ENCODE results near the gene CERKL.

The CERKL gene

DNA sequence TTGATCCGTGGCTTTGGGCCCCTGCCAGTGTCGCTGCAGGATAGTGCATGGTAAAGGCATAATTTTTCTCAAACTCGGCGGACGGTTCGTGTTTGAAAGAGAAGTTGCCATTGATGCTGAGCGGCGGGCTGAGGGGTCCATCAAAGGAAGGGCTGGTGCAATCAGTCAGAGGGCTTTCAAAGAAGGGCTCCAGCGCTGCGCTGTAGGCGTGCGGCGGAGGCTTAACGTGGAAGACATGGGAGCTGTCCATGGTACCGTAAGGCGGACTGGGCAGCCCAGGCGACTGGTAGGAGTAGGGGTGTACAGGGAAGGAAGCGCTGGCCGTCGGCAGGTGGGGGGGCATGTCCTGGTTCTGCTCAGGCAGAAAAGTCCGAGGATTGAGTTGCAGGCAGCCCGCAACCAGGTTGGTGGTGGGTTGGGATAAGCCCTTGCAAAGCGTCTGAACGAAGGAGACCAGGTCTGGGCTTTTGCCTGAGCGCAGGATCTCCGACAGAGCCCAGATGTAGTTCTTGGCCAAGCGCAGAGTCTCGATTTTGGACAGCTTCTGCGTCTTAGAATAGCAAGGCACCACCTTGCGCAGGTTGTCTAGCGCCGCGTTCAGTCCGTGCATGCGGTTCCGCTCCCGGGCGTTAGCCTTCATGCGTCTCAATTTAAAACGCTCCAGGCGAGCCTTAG lies 21.1 kb upstream of the CERKL start:
- no peak for DNase-seq

DNA sequence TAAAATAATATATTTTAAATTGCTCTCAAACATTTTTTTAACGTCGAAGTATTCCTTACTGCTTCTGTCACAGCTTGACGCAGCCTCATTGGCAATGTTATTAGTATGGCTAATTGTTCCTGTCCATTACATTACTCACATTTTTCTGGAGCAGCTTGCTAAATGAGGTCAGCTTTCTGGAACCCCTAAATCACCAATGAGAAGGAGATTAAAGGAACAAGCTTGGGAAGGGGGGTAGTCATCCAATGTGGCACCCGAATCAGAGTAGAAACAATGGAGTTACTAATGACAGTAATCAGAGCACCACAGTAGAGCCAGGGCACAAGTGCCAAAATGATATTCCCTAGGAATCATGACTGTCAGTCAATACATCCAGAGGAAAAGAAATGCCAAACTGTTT lies 18.3 kb upstream of the CERKL start:
- no peak for DNase-seq

DNA sequence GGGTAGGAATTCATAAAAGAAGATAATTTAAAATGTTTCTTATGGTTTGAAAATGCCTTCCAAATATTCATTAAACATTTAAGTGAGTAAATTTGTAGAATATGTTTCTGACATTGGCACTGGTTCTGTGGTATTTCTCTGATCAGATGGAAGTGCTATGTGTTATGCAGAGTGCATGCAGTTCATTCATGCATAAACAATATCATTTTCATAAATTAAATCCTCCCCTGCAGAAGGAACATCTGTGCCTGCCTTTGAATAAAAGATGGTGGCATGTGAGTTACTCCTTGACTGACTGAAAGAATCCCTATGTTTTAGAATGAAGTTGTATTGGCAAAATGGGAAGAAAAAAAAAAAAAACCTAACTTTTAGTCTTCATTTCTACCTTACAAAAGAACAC lies 17.6 kb upstream of the CERKL start:
- no peak for DNase-seq

DNA sequence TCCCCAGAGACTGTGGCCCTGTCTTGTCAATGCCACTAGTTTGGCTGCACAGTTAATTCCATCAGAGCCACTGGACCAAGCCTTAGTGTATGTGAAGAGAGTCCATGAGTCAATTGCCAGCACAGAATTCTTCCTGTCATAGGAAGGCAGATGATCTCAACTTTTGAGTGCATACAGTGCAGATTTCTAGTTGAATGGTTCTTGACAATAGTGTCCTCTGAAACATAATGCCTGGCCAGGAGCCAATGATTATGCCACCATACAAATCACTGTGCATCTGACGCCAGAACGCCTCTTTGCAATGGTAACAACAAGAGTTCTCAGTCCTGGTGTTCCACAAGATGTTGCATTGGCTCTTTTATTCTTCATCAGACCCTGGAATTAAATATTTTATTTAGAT lies 16.3 kb upstream of the CERKL start:
- DNase-seq: peak; percentile 28 to 60

DNA sequence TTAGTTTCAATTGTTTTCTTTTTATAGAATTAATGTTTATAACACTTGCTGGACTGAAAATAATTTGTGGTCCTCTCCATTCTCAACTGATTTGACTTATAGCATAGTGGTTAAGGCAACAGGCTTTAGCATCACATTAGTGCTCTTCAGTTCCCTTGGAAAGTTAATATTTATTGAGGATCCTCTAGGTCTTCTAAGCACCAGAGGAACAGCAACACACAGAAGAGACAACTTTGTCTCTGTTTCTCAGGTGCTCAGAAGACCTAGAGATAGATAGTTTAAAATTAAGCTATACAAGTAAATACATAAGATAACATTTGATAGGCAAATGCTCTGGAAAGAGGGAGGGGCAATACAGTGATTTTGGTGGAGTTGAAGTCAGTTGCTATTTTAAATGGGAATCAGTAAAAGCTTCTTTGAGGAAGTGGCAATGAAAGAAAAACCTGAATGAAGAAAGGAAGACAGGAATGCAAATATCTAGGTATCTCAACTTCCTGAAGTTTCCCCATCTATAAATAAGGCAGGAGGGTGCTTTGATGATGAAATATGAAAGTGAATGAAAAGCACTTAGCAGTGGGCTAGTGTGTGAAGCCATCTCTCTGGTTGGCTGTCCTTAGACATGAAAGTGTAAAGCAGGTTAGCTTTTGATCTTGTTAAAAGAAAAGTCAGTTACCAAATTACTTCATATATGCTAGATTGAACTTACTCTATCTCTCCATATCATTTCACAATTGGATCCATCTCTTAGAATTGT lies 15.5 kb upstream of the CERKL start:
- no peak for DNase-seq

DNA sequence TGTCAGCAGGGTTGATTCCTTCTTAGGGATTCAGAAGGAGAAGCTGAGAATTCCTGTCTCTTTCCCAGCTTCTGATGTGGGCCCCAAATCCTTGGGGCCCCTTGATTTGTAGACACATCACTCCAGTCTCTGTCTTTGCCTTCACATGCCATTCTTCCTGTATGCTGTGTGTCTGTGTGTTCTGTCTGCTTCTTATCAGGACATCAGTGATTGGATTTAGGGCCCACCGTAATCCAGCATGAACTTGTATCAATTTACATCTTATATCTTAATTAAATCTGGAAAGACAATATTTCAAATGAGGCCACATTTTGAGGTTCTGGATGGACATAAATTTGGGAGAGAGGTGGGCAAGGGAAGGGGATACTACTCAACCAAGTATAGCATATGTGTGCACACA lies 13.7 kb upstream of the CERKL start:
- DNase-seq: no peak

DNA sequence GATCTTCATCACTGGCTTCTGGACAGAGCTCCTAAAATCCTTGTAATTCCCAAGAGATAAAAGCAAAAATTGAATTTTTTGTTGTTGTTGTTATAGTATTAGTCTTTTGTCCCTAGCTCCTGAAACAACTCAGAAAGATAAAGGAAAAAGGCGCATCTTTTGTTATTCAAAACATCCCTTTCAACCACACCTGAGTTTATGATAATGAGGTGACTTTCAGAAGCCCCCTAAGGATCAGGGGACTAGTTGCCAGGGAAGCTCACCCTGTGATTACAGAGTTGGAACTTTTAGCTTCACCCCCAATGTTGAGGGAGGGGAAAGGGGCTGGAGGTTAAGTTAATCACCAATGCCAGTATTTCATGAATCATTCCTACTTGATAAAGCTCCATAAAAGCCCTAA lies 10.3 kb upstream of the CERKL start:
- no peak for DNase-seq

DNA sequence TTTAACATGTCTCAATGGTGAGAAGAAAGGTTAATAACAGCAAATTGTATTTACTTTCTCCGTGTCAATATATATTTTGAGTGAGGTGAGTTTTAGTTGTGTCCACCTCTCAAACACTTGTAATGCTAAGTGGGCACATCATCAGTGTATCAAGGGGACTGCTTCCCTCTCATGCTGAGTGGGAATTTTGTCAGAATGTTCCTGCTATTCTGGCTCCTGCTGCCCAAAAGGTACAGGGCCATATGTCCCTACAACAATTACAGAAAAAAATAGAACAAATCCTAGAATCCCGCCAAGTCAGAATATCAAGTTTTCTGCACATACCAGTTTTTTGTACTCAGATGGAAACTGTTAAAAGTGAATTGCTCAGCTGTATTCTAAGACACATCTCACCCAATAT lies 5.4 kb upstream of the CERKL start:
- no peak for DNase-seq

DNA sequence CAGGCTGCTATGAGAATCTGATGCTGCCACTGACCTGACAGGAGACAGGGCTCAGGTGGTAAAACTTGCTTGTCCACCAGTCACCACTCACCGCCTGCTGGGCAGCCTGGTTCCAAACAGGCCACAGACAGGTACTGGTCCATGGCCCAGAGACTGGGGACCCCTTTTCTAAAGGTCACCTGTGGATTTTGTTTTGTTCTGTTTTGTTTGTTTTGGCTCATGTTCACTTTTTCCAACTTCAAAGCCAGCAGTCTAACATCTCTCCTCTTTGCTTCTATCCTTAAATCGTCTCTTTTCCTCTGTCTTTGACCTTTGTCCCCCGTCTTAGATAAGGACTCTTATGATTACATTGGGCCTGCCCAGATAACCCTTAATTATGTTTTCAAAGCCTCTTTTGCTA lies 3.3 kb upstream of the CERKL start:
- DNase-seq: no peak

DNA sequence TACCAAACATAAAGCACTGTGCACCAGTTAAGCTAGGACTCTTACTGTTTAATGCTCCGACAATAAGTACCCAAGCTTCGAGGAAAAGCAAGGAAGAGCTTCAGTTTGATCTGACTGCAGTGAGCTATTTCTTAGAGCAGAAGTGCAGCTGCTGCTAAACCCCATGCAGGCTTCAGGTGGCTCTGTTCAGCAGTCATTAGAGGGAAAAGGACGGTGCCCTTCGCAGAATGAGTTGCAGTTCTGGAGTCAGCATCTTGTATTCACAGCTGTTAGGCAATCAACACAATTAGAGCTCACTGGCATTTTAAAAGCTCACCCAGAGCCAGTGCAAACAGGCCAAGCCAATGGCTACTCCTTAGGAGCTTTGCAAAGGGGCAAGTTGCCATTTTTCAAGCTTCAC lies 1.5 kb upstream of the CERKL start:
- DNase-seq: peak; percentile 48 to 89

DNA sequence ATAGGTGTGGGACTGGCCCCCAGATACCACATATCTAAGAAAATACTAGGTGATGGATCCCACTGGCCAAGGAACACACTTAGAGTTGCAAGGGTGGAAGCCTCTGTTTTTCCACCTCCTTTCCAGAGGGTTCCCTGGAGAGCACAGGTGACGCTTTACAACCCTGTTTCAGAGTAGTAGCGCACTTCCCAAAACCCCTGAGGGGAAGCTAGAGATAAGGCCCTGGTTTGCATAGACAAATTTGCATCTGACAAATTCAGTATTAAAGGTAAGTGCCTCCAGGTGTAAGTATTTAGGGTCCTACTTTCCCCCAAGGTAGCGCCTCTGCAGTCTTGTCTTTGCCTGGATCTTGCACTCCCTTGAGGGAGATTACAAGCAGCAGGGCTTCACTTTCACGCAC lies 474 bp upstream of the CERKL start:
- no peak for DNase-seq

DNA sequence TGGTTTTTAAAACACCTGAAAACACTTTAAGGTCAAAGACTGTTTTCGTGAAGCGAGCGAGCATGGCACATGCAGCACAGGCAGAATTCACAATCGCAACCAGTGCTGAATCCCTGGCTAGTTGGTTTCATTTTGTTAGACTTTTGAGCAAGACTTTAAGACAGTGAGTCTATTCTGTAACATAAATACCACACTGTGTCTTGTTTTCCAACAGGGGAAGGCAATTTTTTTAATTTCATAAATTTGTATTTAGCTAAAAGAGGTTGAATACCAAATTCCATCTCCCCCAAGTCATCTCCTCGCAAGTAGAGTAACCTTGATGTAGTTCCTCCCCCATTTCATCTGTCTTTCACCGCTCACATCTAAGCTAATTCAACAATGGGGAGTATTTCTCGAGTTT lies 1.4 kb downstream of the CERKL start:
- no peak for DNase-seq

DNA sequence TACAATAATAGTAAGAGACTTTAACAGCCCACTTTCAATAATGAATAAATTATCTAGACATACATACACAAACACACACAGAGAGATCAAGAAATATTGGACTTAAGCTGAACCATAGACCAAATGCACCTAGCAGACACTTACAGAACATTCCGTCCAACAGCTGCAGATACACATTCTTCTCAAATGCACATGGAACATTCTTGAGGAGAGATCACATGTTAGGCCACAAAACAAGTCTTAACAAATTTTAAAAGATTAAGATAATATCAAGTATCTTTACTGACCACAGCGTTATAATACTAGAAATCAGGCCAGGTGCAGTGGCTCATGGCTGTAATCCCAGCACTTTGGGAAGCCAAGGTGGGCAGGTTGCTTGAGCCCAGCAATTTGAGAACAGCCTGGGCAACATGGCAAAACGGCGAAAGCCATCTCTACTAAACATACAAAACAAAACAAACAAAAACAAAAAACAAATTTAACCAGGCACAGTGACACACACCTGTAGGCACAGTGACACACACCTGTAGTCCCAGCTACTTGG lies 7.4 kb downstream of the CERKL start:
- no peak for DNase-seq

DNA sequence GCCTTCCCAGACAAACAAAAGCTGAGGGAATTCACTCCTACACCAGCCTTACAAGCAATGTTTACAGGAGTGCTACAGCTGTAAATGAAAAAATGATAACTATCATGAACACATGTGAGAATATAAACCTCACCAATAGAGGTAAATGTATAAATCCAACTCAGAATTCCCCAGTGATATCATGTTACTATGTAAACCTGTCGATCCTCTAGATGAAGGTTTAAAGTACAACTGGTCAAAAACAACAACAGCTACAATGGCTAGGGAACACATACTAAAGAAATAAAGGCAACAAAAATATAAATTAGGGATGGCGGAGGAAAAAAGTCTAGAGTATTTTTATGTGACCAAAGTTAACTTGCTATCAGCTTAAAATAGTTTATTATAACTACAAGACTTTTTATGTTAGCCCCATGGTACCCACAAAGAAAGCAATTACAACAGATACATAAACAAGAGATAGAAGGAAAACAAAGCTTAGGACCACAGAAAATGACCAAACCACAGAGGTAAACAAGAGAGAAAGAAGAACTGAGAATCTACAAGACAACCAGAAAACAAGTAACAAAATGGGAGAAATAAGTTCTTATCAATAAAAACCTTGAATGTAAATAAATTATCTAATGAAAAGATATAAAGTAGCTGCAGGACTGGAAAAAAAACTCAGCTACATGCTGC lies 8.3 kb downstream of the CERKL start:
- no peak for DNase-seq

DNA sequence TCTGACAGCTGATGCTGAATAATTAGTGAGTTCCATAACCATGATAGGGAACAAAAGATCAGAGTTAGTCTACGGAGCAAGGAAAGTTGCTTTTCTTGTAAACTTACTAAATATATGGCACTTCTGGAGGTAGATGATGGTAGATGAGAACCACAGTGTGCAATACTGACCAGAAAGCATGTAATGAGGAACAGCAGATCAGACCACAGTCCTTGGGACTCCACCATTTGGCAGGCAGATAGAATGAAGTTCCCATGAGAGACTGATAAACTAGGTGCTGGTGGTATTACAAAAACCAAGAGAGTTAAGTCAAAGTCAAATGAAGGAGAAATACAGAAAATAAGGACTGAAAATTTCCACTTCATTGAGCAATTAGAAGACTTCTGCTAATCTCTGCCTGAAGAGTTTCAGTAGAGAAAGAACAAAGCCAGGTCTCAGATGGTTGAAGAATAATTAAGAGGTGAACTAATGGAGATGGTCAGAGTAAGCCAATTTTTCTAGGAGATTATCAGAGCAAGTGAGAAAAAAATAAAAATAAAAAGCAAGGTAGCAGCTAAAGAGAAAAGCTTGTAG lies 10.4 kb downstream of the CERKL start:
- DNase-seq: no peak

DNA sequence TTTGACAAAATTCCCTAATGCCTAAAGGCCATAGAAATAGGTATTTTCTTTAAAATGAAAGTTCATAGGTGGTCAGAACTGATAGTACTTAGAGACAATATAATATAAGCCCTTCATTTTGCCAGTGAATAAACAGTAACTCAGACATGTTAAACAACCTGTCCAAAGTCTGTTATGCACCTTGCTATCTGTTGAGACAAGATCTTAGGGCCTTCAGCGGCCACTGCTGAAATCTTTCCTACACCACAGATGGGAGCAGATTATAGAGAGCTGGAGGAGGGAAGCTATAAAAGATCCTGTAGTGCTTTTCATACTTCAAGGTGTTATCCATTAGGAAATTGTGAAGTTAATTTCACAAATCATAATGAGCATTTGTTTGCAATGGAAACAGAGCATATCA lies 13.8 kb downstream of the CERKL start:
- no peak for DNase-seq

DNA sequence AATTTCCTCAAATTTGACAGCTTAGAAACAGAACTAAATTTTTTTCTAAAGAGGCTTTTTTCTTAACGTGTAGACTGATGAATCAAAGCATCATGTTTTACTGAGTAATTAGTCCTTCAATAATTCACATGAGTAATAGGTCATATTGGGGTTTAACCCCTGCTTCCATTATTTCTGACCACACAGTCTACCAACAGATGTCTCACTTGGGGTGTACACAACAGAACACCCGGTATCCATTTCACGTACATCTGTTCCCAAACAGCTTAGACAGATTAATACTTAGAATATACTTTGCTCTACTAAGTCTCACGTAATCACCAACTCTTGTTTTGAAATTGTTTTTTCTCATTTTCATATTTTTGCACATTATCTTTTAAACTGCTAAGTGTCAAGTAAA lies 14.8 kb downstream of the CERKL start:
- no peak for DNase-seq

DNA sequence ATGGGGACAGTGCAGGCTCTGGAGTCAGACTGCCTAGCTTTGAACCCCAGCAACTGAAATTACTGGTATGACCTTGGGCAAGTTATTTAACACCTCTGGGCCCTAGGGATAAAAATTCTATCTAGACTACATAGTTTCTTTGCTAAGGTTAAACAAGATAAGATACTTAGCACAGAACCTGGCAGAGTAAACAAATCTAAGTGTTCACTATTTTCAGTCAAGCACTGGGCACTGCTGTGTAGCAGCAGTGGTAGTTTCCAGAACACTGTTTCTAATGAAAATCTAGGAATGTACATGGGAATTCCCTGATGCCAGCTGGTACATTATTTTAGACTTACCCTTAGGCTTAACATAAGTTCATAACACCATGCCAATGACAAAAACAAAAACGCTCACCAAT lies 17.2 kb downstream of the CERKL start:
- DNase-seq: no peak

DNA sequence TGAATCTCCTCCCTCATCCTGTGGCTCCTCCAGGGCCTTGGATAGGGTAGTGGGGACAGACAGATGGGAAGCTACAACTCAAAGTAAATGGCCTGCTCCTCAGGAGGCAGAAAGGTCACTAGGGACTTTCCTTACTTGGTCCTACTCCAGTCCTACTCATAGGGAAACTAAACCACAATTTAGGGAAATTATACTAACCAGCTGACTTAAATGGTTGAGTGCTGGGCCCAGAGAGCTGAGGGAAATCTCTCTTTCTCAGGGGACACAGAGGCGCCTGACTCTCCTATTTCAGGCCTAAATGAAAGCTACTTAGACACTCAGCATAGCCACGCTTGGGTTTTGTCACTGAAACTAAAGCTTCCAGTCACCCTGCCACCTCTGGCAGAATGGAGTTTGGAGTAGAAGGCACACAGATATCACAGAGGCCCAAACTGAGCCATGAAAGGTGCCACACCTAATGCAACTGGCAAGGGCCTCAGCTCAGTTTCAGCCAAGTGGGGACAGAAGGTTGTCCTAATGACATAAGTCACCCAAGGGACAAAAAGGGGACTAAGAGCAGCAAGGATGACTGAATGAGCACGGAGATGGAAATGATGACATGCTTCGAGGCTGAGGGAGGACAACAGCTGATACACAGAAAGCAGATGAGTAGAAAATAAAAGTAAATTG lies 24.0 kb downstream of the CERKL start:
- no peak for DNase-seq

DNA sequence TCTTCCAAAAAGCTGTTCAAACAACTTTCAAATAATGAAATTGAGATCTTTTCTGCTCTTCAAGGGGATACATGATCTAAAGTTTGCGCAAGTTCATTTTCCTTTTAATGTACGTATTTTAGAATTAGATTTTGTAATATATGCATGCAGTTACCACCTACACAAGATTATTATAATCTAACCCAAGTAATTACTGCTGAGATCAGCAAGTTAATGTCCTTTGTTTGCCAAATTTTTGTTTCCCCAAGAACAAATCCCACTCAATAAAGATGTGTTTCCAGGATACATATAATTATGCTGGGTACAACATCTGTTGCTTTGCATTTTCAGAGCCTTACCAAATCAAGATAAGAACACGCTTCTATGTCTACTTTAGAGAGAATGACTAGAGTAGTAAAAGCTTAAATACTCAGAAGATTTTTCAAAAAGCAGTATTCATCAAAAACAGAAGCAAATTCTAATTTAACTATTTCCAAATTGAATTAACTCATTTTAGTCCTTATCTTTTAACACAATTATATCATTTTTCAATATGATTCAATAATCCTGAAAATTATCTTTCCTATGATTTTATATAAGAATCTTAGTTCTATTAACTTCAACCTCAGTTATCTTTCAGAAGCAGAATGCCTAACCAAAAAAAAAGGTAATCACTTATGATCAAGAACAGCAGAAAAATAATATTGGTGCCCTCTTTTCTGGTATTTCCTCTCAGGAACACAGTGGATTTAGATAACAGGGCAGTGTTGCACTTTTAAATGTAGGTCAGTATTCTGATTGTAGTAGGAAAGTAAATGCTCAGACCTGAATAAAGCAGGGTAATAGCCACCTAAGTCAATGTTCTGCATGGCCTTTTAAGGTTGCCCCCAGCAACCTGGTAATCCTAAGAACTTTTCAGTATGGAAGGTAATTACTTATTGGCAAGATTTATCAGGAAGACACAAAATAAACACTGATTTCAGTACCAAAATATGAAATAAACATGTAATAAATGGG lies 28.0 kb downstream of the CERKL start:
- DNase-seq: peak; percentile 38 to 74

DNA sequence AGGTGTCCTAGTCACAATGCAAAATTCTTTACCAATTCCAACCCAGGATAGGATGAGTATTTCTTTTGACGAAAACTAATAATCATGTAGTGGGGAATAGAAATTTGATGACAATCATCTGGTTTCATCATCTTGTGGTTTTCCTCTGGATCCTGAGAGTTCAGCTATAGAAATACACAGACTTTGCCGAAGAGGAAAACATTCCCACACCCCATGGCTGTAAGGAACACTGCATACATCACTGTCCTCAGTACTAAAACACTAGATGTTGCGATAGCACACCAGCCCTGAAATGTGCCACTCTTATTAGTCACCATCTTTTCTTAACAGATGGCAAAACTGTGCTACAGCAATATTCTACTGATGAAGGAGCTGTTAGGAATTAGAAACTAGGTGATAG lies 29.4 kb downstream of the CERKL start:
- no peak for DNase-seq

DNA sequence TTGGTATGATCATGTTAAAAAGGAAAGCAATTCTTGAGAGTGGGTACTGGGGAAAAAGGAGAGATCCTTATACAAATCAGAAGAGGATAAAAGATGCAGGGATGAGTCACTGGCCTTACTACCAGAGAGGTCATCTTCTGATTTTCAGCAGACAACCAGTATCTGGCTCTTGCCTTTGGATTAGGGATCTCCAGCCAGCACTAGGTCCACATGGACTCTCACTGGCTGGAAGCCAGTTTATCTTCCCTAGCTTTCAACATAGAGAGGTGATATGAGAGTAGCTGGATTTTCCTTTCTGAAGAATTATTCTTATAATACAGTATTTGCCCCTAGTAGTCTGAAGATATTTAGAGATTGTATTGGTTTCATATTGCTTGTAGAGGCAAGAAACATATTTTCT lies 30.2 kb downstream of the CERKL start:
- no peak for DNase-seq

Data from NCI-H2081 (cell line).